Spleen (tissue), 11 donors: Measurements from ENCODE around the gene KRTAP10-8. TPM values are rescaled to one million over a fixed set of nuclear protein-coding genes. Genes with fewer than 3 reads are reported as not detected.

Source experiments
- DNase-seq: peaks from one replicate; pipeline ENCODE4 v3.0.0-alpha.2; 2020
- H3K27ac ChIP-seq, 8 donors: fragments of 200-600 bp; sonication (generic) in 7 of 8; 1 replicate in 4 of 8; 2 replicates in 4 of 8; pipeline versions ENCODE4 v1.5.0 to v1.8.0; 2016 to 2021; ENCODE audit warnings: inconsistent platforms in 4 of 8, mild to moderate bottlenecking in 4 of 8, moderate library complexity in 1 of 8
- H3K27me3 ChIP-seq, 7 donors: fragments of 200-600 bp; sonication (generic) in 6 of 7; replicated peaks in 1 of 7; 1 replicate in 4 of 7; 2 replicates in 3 of 7; pipeline versions ENCODE4 v1.5.0 to v1.8.0; 2016 to 2021; ENCODE audit warnings: inconsistent platforms in 3 of 7, mild to moderate bottlenecking in 1 of 7
- H3K36me3 ChIP-seq, 6 donors: fragments of 200-600 bp; sonication (generic) in 5 of 6; 1 replicate in 4 of 6; 2 replicates in 2 of 6; pipeline versions ENCODE4 v1.5.0 to v1.8.0; 2016 to 2021; ENCODE audit warnings: inconsistent platforms in 2 of 6
- H3K4me1 ChIP-seq, 6 donors: fragments of 200-600 bp; sonication (generic) in 5 of 6; 1 replicate in 3 of 6; 2 replicates in 3 of 6; pipeline versions ENCODE4 v1.5.0 to v1.8.0; 2016 to 2021; ENCODE audit warnings: inconsistent platforms in 3 of 6
- H3K4me3 ChIP-seq, 8 donors: fragments of 200-600 bp; sonication (generic) in 7 of 8; 1 replicate in 4 of 8; 2 replicates in 4 of 8; pipeline versions ENCODE4 v1.5.0 to v1.8.0; 2016 to 2021; ENCODE audit warnings: inconsistent platforms in 4 of 8, mild to moderate bottlenecking in 4 of 8, moderate library complexity in 2 of 8
- H3K9me3 ChIP-seq, 8 donors: fragments of 200-600 bp; sonication (generic) in 7 of 8; 1 replicate in 4 of 8; 2 replicates in 4 of 8; pipeline versions ENCODE4 v1.5.0 to v1.8.0; 2016 to 2021; ENCODE audit warnings: inconsistent platforms in 4 of 8
- POLR2A ChIP-seq, 3 donors: fragments of 450-650 bp; IDR thresholded peaks; one replicate each; pipeline ENCODE4 v1.5.1; 2017; ENCODE audit warnings: antibody characterized with exemption in 3 of 3, mild to moderate bottlenecking in 1 of 3
- POLR2AphosphoS5 ChIP-seq, 3 donors: sonication (generic); formaldehyde crosslinking; IDR thresholded peaks; one replicate each; pipeline ENCODE4 v1.5.1; 2017; ENCODE audit warnings: antibody characterized with exemption in 3 of 3
- WGBS, 5 donors: extraction: QIAGEN DNeasy Blood & Tissue Kit in 3 of 5; methylation state at CpG; one replicate each; pipeline versions ENCODE4 v1.1.5 to v1.1.7; 2013 to 2018; 5-methylcytosine and 5-hydroxymethylcytosine counted together
- intact Hi-C: fragments of 100-400 bp; cut with DNase I; formaldehyde crosslinking; loops from one replicate; pipeline ENCODE4 v1.15.0; 2023; ENCODE audit warnings: low total_unique reads
- polyA plus RNA-seq, 3 donors: library from polyadenylated mRNA; stranded (reverse); fragments of 200-250 nt; gene quantifications; one replicate each; pipeline ENCODE4 v1.2.1, GENCODE V29; 2013
- total RNA-seq, 7 donors: library from RNA; depleted of rRNA in 3 of 7; stranded (reverse); fragments of >200 nt in 3 of 7; fragmentation: NEBNext Ultra II Directional in 4 of 7; extraction: Animal tissue kit (Norgen Biotek cat#: 25700) in 4 of 7; gene quantifications; one replicate each; pipeline versions ENCODE4 v1.1.0 to v1.2.1, GENCODE V29; 2016 to 2021
- TF ChIP-seq, protein P1 (sequence below), 11 experiments: fragments of 200-600 bp in 7 of 11; fragments of 450-650 bp in 4 of 11; sonication (generic) in 4 of 11; IDR thresholded peaks in 8 of 11; conservative IDR thresholded peaks in 3 of 11; 1 replicate in 7 of 11; 2 replicates in 4 of 11; pipeline versions ENCODE4 v1.4.0 to v1.8.0; 2016 to 2021; ENCODE audit warnings: antibody characterized with exemption in 11 of 11, inconsistent platforms in 4 of 11, mild to moderate bottlenecking in 1 of 11
- donor health status: healthy with polysubstance abuse.
- donor health status: DM: no; HTN: no; CAD: no; lungs with moderate emphysema.
- donor health status: DM: no; HTN: no; CAD: no.
- donor health status: Bipolar disorder and iron deficiency.
- donor health status: healthy.
- donor health status: DM: no; HTN: no; CAD: no.
- donor health status: DM: yes; HTN: yes; CAD: no.

Gene KRTAP10-8
- total and polyA plus RNA-seq, 10 donors = not detected

DNA sequence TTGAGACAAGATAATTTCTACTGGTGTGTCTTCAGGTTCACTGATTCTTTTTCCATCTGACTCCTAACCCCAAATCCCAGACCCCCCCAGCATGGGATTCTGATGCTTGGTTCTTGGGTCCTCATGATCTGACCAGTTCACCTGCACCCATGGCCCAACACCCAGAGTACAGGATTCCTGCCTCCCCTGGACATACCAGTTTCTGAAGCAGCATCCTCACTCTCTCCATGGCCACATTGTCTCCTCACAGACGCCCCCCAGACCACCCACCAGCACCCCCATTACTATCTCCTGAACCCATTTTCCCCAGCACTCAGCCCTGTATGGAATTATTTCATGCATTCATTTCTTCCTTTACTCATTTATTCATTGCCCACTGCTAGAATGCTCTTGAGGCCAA lies 45.0 kb downstream of the KRTAP10-8 start:
- intact Hi-C loops = no loop called here
- TF ChIP-seq POLR2A (IDR thresholded peaks at IDR 0.05) (no peak), POLR2AphosphoS5 (IDR thresholded peaks at IDR 0.05) (no peak)
- TF ChIP-seq, protein P1, sequence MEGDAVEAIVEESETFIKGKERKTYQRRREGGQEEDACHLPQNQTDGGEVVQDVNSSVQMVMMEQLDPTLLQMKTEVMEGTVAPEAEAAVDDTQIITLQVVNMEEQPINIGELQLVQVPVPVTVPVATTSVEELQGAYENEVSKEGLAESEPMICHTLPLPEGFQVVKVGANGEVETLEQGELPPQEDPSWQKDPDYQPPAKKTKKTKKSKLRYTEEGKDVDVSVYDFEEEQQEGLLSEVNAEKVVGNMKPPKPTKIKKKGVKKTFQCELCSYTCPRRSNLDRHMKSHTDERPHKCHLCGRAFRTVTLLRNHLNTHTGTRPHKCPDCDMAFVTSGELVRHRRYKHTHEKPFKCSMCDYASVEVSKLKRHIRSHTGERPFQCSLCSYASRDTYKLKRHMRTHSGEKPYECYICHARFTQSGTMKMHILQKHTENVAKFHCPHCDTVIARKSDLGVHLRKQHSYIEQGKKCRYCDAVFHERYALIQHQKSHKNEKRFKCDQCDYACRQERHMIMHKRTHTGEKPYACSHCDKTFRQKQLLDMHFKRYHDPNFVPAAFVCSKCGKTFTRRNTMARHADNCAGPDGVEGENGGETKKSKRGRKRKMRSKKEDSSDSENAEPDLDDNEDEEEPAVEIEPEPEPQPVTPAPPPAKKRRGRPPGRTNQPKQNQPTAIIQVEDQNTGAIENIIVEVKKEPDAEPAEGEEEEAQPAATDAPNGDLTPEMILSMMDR (IDR thresholded peaks at IDR 0.05 in 8 of 11, conservative IDR thresholded peaks at IDR 0.05 in 3 of 11) = no peak
- 30 to 76% (median 61%) methylated on average over 1 of the region's 1 CpG for WGBS, 5 donors
- Histone ChIP-seq H3K4me3 (peak overlapping the region in 1 of 8 donors; percentile 28), H3K27ac (peak overlapping the region; percentile 2 to 90 (median 72)), H3K9me3 (peaks cover 0 to 23% (median 14%) of the 10 kb centered on the region in 8 donors), H3K4me1 (peaks cover 0 to 21% (median 6%) of the 10 kb centered on the region in 6 donors), H3K27me3 (peaks cover 0 to 29% (median 0%) of the 10 kb centered on the region in 7 donors), H3K36me3 (no peaks in the 10 kb centered on the region)
- DNase-seq = no peak

GRCh38 chr21:44657635-44658540 lies 46.0 kb downstream of the KRTAP10-8 start, which contains the start of gene KRTAP12-3:
Gene KRTAP12-3 (plus strand): TSS chr21:44657932. CDS start chr21:44657980, 48 bp downstream.
- 43 to 68% (median 62%) methylated on average over 16 to 26 of the region's 26 CpGs for WGBS, 5 donors
- Histone ChIP-seq H3K27ac (peak within 1 kb of the TSS; percentile 2 to 90 (median 72)), H3K27me3 (peaks cover 0 to 29% (median 0%) of the 10 kb centered on the region in 7 donors), H3K4me3 (peak within 1 kb of the TSS in 1 of 8 donors; percentile 28), H3K9me3 (peaks cover 0 to 24% (median 18%) of the 10 kb centered on the region in 8 donors), H3K36me3 (no peaks in the 10 kb centered on the region), H3K4me1 (peaks cover 0 to 21% (median 6%) of the 10 kb centered on the region in 6 donors)
- DNase-seq = peak; percentile 86
- intact Hi-C loops = no loop called here
- TF ChIP-seq, protein P1 (IDR thresholded peaks at IDR 0.05 in 8 of 11, conservative IDR thresholded peaks at IDR 0.05 in 3 of 11) = no peak
- TF ChIP-seq POLR2A (IDR thresholded peaks at IDR 0.05) = no peak
- TF ChIP-seq POLR2AphosphoS5 (IDR thresholded peaks at IDR 0.05) = peak; percentile 52 to 80 (median 69)

DNA sequence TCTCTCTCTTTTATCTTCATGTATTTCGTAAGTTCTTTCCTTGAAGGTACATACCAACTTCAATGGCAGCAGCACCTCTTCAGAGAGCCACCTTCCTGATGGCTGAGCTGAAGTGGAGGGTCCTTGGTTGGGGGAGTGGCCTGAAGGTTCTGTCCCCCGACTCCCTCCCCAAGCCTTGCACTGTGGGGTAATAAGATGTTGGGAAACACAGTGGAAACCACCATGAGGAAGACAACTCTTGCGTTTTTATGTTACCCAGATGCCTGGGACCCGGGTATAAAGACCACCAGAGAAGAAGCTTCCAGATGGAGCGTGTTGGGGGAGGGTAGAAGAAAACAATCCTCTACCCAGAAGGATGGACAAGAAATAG lies 46.6 kb downstream of the KRTAP10-8 start:
- Histone ChIP-seq H3K4me1 (peaks cover 0 to 21% (median 6%) of the 10 kb centered on the region in 6 donors), H3K4me3 (no peak overlapping the region), H3K27ac (peak overlapping the region; percentile 2 to 90 (median 72)), H3K27me3 (peaks cover 0 to 29% (median 0%) of the 10 kb centered on the region in 7 donors), H3K9me3 (peaks cover 0 to 30% (median 21%) of the 10 kb centered on the region in 8 donors), H3K36me3 (no peaks in the 10 kb centered on the region)
- TF ChIP-seq POLR2AphosphoS5 (IDR thresholded peaks at IDR 0.05) (no peak), POLR2A (IDR thresholded peaks at IDR 0.05) (no peak)
- TF ChIP-seq, protein P1 (IDR thresholded peaks at IDR 0.05 in 8 of 11, conservative IDR thresholded peaks at IDR 0.05 in 3 of 11) = no peak
- intact Hi-C loops = no loop called here
- WGBS, 5 donors = 67 to 84% (median 72%) methylated on average over 5 of the region's 5 CpGs
- no peak for DNase-seq
